CD8-positive, alpha-beta memory T cell (primary cell): ENCODE measurements around the gene RPS6KB2. TPM values are rescaled to one million over a fixed set of nuclear protein-coding genes. Genes with fewer than 3 reads are reported as not detected.

Experiments
- CTCF ChIA-PET: fragments of 350-600 bp; sonication (Branson Sonifier 250); formaldehyde crosslinking; loops from one replicate; lab custom pipeline; 2021; ENCODE audit warnings: antibody characterized with exemption; lab: Charles Lee
- POLR2A ChIA-PET: fragments of 350-600 bp; sonication (Branson Sonifier 250); formaldehyde crosslinking; loops from one replicate; lab custom pipeline; 2021; ENCODE audit warnings: antibody characterized with exemption; lab: Charles Lee
- DNase-seq, 5 donors: peaks; one replicate each; pipeline versions ENCODE4 v3.0.0 to v3.0.0-alpha.2; 2020 to 2022; ENCODE audit warnings: mixed read lengths in 1 of 5
- H3K27ac ChIP-seq: one replicate; pipeline ENCODE4 v1.7.0; 2013; ENCODE audit warnings: low read depth, mild to moderate bottlenecking, low read length, moderate library complexity
- H3K27me3 ChIP-seq: 2 replicates; pipeline ENCODE4 v1.7.0; 2013; ENCODE audit warnings: low read length, mild to moderate bottlenecking; ENCODE audit not compliant: insufficient read depth, poor library complexity, severe bottlenecking
- H3K36me3 ChIP-seq: 2 replicates; pipeline ENCODE4 v1.7.0; 2013; ENCODE audit warnings: mild to moderate bottlenecking, low read length, moderate library complexity; ENCODE audit not compliant: insufficient read depth
- H3K4me1 ChIP-seq: 2 replicates; pipeline ENCODE4 v1.7.0; 2013; ENCODE audit warnings: mild to moderate bottlenecking, low read length, moderate library complexity; ENCODE audit not compliant: insufficient read depth
- H3K4me3 ChIP-seq: 2 replicates; pipeline ENCODE4 v1.7.0; 2013; ENCODE audit warnings: mild to moderate bottlenecking, low read length
- H3K9me3 ChIP-seq: 2 replicates; pipeline ENCODE4 v1.7.0; 2013; ENCODE audit warnings: mild to moderate bottlenecking, low read length
- H3K27ac Mint-ChIP-seq, 8 donors: one replicate each; pipeline ENCODE4 v1.8.0; 2020 to 2021; ENCODE audit warnings: mixed read lengths in 8 of 8, mild to moderate bottlenecking in 6 of 8, inconsistent platforms in 3 of 8, moderate library complexity in 3 of 8
- H3K27me3 Mint-ChIP-seq, 2 donors: one replicate each; pipeline ENCODE4 v1.8.0; 2020 to 2021; ENCODE audit warnings: mixed read lengths in 2 of 2, mild to moderate bottlenecking in 1 of 2, moderate library complexity in 1 of 2
- H3K36me3 Mint-ChIP-seq, 3 donors: one replicate each; pipeline ENCODE4 v1.8.0; 2020 to 2021; ENCODE audit warnings: mixed read lengths in 3 of 3, inconsistent platforms in 1 of 3, mild to moderate bottlenecking in 1 of 3
- H3K4me1 Mint-ChIP-seq, 3 donors: one replicate each; pipeline ENCODE4 v1.8.0; 2020 to 2021; ENCODE audit warnings: mixed read lengths in 3 of 3, inconsistent platforms in 1 of 3, mild to moderate bottlenecking in 1 of 3
- H3K4me3 Mint-ChIP-seq, 7 donors: one replicate each; pipeline ENCODE4 v1.8.0; 2020 to 2021; ENCODE audit warnings: mixed read lengths in 7 of 7, mild to moderate bottlenecking in 6 of 7, moderate library complexity in 4 of 7, inconsistent platforms in 2 of 7
- H3K9me3 Mint-ChIP-seq, 5 donors: one replicate each; pipeline ENCODE4 v1.8.0; 2020 to 2022; ENCODE audit warnings: mixed read lengths in 5 of 5, mild to moderate bottlenecking in 3 of 5, moderate library complexity in 2 of 5, inconsistent platforms in 1 of 5
- polyA plus RNA-seq: library from polyadenylated mRNA; unstranded; fragments of 300-500 nt; fragmentation: Illumina TruSeq; gene quantifications from one replicate; pipeline ENCODE4 v1.2.3, GENCODE V29; 2021
- total RNA-seq, 2 experiments: library from RNA; stranded (reverse); gene quantifications; one replicate each; pipeline ENCODE4 v1.2.3, GENCODE V29; 2021

RPS6KB2 gene
- total and polyA plus RNA-seq, 3 experiments from 2014 or later, result 54.0 to 88.4 (median 86.0) TPM

GRCh38 chr11:67484847-67485311, 56.6 kb downstream of the RPS6KB2 start:
- POLR2A ChIA-PET, result interaction anchor here (0.7 to 4.1 kb wide), 9 partner anchors 20 to 209 kb away, joined by 3 to 38 read pairs (median 7); partner anchors contain the start of genes PITPNM1, PPP1CA, PTPRCAP and RAD9A
- Mint-ChIP-seq H3K9me3 (no peaks in the 10 kb centered on the region), H3K27ac (peak overlapping the region; percentile 90 to 100 (median 98)), H3K27me3 (no peaks in the 10 kb centered on the region), H3K4me1 (peaks cover 60 to 71% (median 62%) of the 10 kb centered on the region in 3 donors), H3K36me3 (peaks cover 4 to 45% (median 12%) of the 10 kb centered on the region in 3 donors), H3K4me3 (peak overlapping the region; percentile 87 to 99 (median 95))
- peaks cover 20% of the 10 kb centered on the region for H3K36me3 ChIP-seq
- no peaks in the 10 kb centered on the region for H3K9me3 ChIP-seq
- peaks cover 57% of the 10 kb centered on the region for H3K4me1 ChIP-seq
- no peaks in the 10 kb centered on the region for H3K27me3 ChIP-seq
- CTCF ChIA-PET, result interaction anchor here (0.9 to 3.2 kb wide), 7 partner anchors 16 to 132 kb away, joined by 3 to 15 read pairs (median 5); partner anchors contain the start of genes PPP1CA, PTPRCAP and TMEM134
- DNase-seq, result peak; percentile 39 to 76 (median 57)
- peak overlapping the region; percentile 80 for H3K27ac ChIP-seq
- H3K4me3 ChIP-seq, result peak overlapping the region; percentile 96

Other genes starting within 250 kb of the RPS6KB2 start
- gene GRK2, start 162.0 kb upstream of the RPS6KB2 start, total RNA-seq, result 100 to 1,000 TPM; 237 to 246 TPM
- 69.9 TPM for gene GRK2, start 162.0 kb upstream of the RPS6KB2 start, polyA plus RNA-seq
- 10 to 100 TPM; 84.9 to 90.1 TPM for gene ANKRD13D, start 139.2 kb upstream of the RPS6KB2 start, total RNA-seq
- gene ANKRD13D, start 139.2 kb upstream of the RPS6KB2 start, polyA plus RNA-seq, result 23.9 TPM
- 10 to 100 TPM in 1 of 2 experiments, 1 to 10 TPM in 1; 8.4 to 10.6 TPM for gene SSH3, start 125.0 kb upstream of the RPS6KB2 start, total RNA-seq
- gene SSH3, start 125.0 kb upstream of the RPS6KB2 start, polyA plus RNA-seq, result 3.5 TPM
- gene POLD4, start 74.9 kb upstream of the RPS6KB2 start, total RNA-seq, result 10 to 100 TPM; 32.3 to 37.8 TPM
- gene POLD4, start 74.9 kb upstream of the RPS6KB2 start, polyA plus RNA-seq, result 91.2 TPM
- 1 to 10 TPM; 3.5 to 4.2 TPM for gene CLCF1, start 54.9 kb upstream of the RPS6KB2 start, total RNA-seq
- 4.6 TPM for gene CLCF1, start 54.9 kb upstream of the RPS6KB2 start, polyA plus RNA-seq
- gene RAD9A, start 36.5 kb upstream of the RPS6KB2 start, total RNA-seq, result 10 to 100 TPM; 36.8 to 38.8 TPM
- gene RAD9A, start 36.5 kb upstream of the RPS6KB2 start, polyA plus RNA-seq, result 9.4 TPM
- 100 to 1,000 TPM; 338 to 357 TPM for gene PPP1CA, start 26.6 kb upstream of the RPS6KB2 start, total RNA-seq
- 564 TPM for gene PPP1CA, start 26.6 kb upstream of the RPS6KB2 start, polyA plus RNA-seq
- 100 to 1,000 TPM; 102 to 105 TPM for gene TBC1D10C, start 24.4 kb upstream of the RPS6KB2 start, total RNA-seq
- 331 TPM for gene TBC1D10C, start 24.4 kb upstream of the RPS6KB2 start, polyA plus RNA-seq
- gene CARNS1, start 12.8 kb upstream of the RPS6KB2 start, total RNA-seq, result 1 to 10 TPM; 2.0 to 2.7 TPM
- gene CARNS1, start 12.8 kb upstream of the RPS6KB2 start, polyA plus RNA-seq, result 1.8 TPM
- gene PTPRCAP, start 9.2 kb downstream of the RPS6KB2 start, total RNA-seq, result 100 to 1,000 TPM; 145 to 163 TPM
- gene PTPRCAP, start 9.2 kb downstream of the RPS6KB2 start, polyA plus RNA-seq, result 1,075 TPM
- 10 to 100 TPM; 90.3 to 92.8 TPM for gene CORO1B, start 15.0 kb downstream of the RPS6KB2 start, total RNA-seq
- 12.2 TPM for gene CORO1B, start 15.0 kb downstream of the RPS6KB2 start, polyA plus RNA-seq
- gene GPR152, start 24.2 kb downstream of the RPS6KB2 start, total RNA-seq, result not detected
- 0.87 TPM for gene GPR152, start 24.2 kb downstream of the RPS6KB2 start, polyA plus RNA-seq
- gene CABP4, start 26.9 kb downstream of the RPS6KB2 start, total RNA-seq, result under 1 TPM; 0.28 to 0.33 TPM
- gene CABP4, start 26.9 kb downstream of the RPS6KB2 start, polyA plus RNA-seq, result 0.36 TPM
- 10 to 100 TPM; 49.6 to 57.9 TPM for gene TMEM134, start 40.8 kb downstream of the RPS6KB2 start, total RNA-seq
- 152 TPM for gene TMEM134, start 40.8 kb downstream of the RPS6KB2 start, polyA plus RNA-seq
- 100 to 1,000 TPM; 160 to 171 TPM for gene AIP, start 54.5 kb downstream of the RPS6KB2 start, total RNA-seq
- 210 TPM for gene AIP, start 54.5 kb downstream of the RPS6KB2 start, polyA plus RNA-seq
- 100 to 1,000 TPM in 1 of 2 experiments, 10 to 100 TPM in 1; 94.0 to 109 TPM for gene PITPNM1, start 76.9 kb downstream of the RPS6KB2 start, total RNA-seq
- 49.6 TPM for gene PITPNM1, start 76.9 kb downstream of the RPS6KB2 start, polyA plus RNA-seq
- gene CDK2AP2, start 79.7 kb downstream of the RPS6KB2 start, total RNA-seq, result 10 to 100 TPM; 60.7 to 68.9 TPM
- 173 TPM for gene CDK2AP2, start 79.7 kb downstream of the RPS6KB2 start, polyA plus RNA-seq
- not detected for gene CABP2, start 95.0 kb downstream of the RPS6KB2 start, total RNA-seq
- gene CABP2, start 95.0 kb downstream of the RPS6KB2 start, polyA plus RNA-seq, result not detected
- gene GSTP1, start 155.3 kb downstream of the RPS6KB2 start, total RNA-seq, result 100 to 1,000 TPM; 462 to 474 TPM
- 333 TPM for gene GSTP1, start 155.3 kb downstream of the RPS6KB2 start, polyA plus RNA-seq
- 100 to 1,000 TPM; 321 to 326 TPM for gene NDUFV1, start 178.4 kb downstream of the RPS6KB2 start, total RNA-seq
- 140 TPM for gene NDUFV1, start 178.4 kb downstream of the RPS6KB2 start, polyA plus RNA-seq
- 10 to 100 TPM; 26.2 to 27.9 TPM for gene NUDT8, start 201.4 kb downstream of the RPS6KB2 start, total RNA-seq
- gene NUDT8, start 201.4 kb downstream of the RPS6KB2 start, polyA plus RNA-seq, result 3.5 TPM
- gene TBX10, start 211.3 kb downstream of the RPS6KB2 start, total RNA-seq, result not detected
- gene TBX10, start 211.3 kb downstream of the RPS6KB2 start, polyA plus RNA-seq, result not detected
- under 1 TPM; 0.49 to 0.55 TPM for gene ACY3, start 222.2 kb downstream of the RPS6KB2 start, total RNA-seq
- 0.38 TPM for gene ACY3, start 222.2 kb downstream of the RPS6KB2 start, polyA plus RNA-seq
- gene ALDH3B2, start 246.1 kb downstream of the RPS6KB2 start, total RNA-seq, result not detected
- not detected for gene ALDH3B2, start 246.1 kb downstream of the RPS6KB2 start, polyA plus RNA-seq